HepG2 (cell line): ENCODE results near the gene FBXO5. TPM values are rescaled to one million over a fixed set of nuclear protein-coding genes. Genes with fewer than 3 reads are reported as not detected.
A peak's percentile ranks its signal among the peaks of the same experiment; 100 is the strongest.

Experiments
- KMT2B ChIP-seq: IDR thresholded peaks from 2 replicates; pipeline ENCODE4 v1.6.1; 2016; ENCODE audit warnings: missing genetic modification reagents, missing compliant biosample characterization
- PHF8 ChIP-seq: sonication (generic); formaldehyde crosslinking; IDR thresholded peaks from 2 replicates; pipeline ENCODE4 v1.5.0; 2020; ENCODE audit warnings: missing genetic modification reagents
- RCOR2 ChIP-seq: IDR thresholded peaks from 2 replicates; pipeline ENCODE4 v1.6.1; 2016; ENCODE audit warnings: missing biosample characterization, missing genetic modification reagents
- TGIF2 ChIP-seq: IDR thresholded peaks from 2 replicates; pipeline ENCODE4 v1.6.1; 2016; ENCODE audit warnings: control low read depth, missing compliant biosample characterization
- TP53 ChIP-seq: sonication (generic); formaldehyde crosslinking; conservative IDR thresholded peaks from 2 replicates; pipeline ENCODE4 v1.4.0; 2020; ENCODE audit warnings: missing genetic modification reagents
- ZNF17 ChIP-seq: sonication (generic); formaldehyde crosslinking; IDR thresholded peaks from 2 replicates; pipeline ENCODE4 v1.5.0; 2020; ENCODE audit warnings: mild to moderate bottlenecking, missing genetic modification reagents
- ZNF333 ChIP-seq: sonication (generic); formaldehyde crosslinking; IDR thresholded peaks from 2 replicates; pipeline ENCODE4 v1.4.0; 2020; ENCODE audit warnings: mild to moderate bottlenecking, missing genetic modification reagents, borderline replicate concordance
- ZNF430 ChIP-seq: sonication (generic); formaldehyde crosslinking; IDR thresholded peaks from 2 replicates; pipeline ENCODE4 v1.9.0; 2021; ENCODE audit warnings: mild to moderate bottlenecking, missing genetic modification reagents
- ZNF616 ChIP-seq: sonication (generic); formaldehyde crosslinking; IDR thresholded peaks from 2 replicates; pipeline ENCODE4 v1.5.0; 2020; ENCODE audit warnings: low read depth, mild to moderate bottlenecking, missing genetic modification reagents
- ZNF674 ChIP-seq: sonication (generic); formaldehyde crosslinking; IDR thresholded peaks from 2 replicates; pipeline ENCODE4 v1.5.0; 2020; ENCODE audit warnings: low read depth, mild to moderate bottlenecking, missing genetic modification reagents
- ZNF781 ChIP-seq: sonication (generic); formaldehyde crosslinking; IDR thresholded peaks from 2 replicates; pipeline ENCODE4 v1.5.1; 2020; ENCODE audit warnings: borderline replicate concordance, mild to moderate bottlenecking, missing genetic modification reagents; ENCODE audit errors: not compliant biosample characterization
- polyA plus RNA-seq, 8 experiments: library from polyadenylated mRNA; depleted of rRNA in 3 of 8; stranded (reverse) in 7 of 8; unstranded in 1 of 8; fragments of >200 nt; fragmentation: Illumina TruSeq in 4 of 8; extraction: Trizol in 4 of 8; gene quantifications; 2 replicates each; pipeline versions ENCODE4 v1.2.1 to v1.2.3, GENCODE V29; 2011 to 2016; ENCODE audit warnings: low read depth in 4 of 8, missing spikeins in 1 of 8, mixed read lengths in 1 of 8; ENCODE audit not compliant: insufficient read depth in 1 of 8
- total RNA-seq, 5 experiments: library from RNA; depleted of rRNA; stranded (reverse); fragments of >200 nt; fragmentation: Illumina TruSeq; extraction: Trizol; gene quantifications; 2 replicates each; pipeline ENCODE4 v1.2.3, GENCODE V29; 2016; ENCODE audit warnings: low read depth in 1 of 5
- TF ChIP-seq, protein P1 (sequence below): sonication (generic); formaldehyde crosslinking; IDR thresholded peaks from 2 replicates; pipeline ENCODE4 v1.4.0; 2020; ENCODE audit warnings: missing genetic modification reagents
- TF ChIP-seq, protein P2 (sequence below): IDR thresholded peaks from 2 replicates; pipeline ENCODE4 v1.6.1; 2018; ENCODE audit warnings: missing genetic modification reagents
- TF ChIP-seq, protein P3 (sequence below): sonication (generic); formaldehyde crosslinking; IDR thresholded peaks from 2 replicates; pipeline ENCODE4 v1.4.0; 2020; ENCODE audit warnings: missing genetic modification reagents
- TF ChIP-seq, protein P4 (sequence below): sonication (generic); formaldehyde crosslinking; IDR thresholded peaks from 2 replicates; pipeline ENCODE4 v1.4.0; 2020; ENCODE audit warnings: missing genetic modification reagents, borderline replicate concordance
- TF ChIP-seq, protein P5 (sequence below): sonication (generic); formaldehyde crosslinking; IDR thresholded peaks from 2 replicates; pipeline ENCODE4 v1.4.0; 2020; ENCODE audit warnings: mild to moderate bottlenecking, missing genetic modification reagents

FBXO5 gene
- total and polyA plus RNA-seq, 2 of the 13 experiments (the other 11 are each of a cell fraction or from before 2014, with no cell fraction given), result 15.8 to 41.5 TPM

DNA sequence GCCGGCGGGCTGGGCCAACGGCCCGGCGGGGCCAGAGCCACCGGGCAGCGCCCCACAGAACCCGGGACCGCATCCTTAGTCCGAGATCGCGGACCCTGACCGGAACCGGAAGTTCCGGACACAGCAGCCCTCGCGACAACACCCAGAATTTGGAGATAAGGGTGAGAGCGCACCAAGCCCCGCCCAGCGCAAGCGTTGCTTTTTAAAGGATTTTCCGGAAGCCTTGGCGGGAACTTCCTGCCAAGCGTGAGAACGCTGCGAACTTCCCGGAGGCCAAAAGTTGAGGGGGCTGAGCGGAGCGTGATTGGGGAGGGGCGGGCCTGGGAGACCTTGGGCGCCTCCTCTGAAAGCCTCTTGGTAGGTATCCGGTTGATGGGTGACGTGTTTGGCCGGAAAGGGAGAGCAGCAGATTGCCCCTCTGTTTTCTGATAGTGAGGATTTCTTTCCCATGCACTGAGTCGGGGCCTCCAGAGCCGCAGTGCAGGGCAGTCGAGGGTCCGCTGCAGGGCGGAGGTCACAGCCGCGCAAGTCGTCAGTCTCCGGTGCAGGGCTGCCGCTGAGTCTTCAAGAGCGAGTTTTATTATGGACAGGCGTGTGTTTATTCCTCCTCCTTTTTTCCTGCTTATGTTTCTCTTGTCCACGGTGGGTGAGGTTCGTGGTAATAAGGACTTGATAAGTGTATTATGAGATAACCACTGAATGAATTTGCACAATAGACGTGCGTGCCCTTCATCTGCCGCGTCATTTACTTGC, 19.9 kb upstream of the FBXO5 start, which contains the start of gene MTRF1L (continued):
- TF ChIP-seq, protein P1, sequence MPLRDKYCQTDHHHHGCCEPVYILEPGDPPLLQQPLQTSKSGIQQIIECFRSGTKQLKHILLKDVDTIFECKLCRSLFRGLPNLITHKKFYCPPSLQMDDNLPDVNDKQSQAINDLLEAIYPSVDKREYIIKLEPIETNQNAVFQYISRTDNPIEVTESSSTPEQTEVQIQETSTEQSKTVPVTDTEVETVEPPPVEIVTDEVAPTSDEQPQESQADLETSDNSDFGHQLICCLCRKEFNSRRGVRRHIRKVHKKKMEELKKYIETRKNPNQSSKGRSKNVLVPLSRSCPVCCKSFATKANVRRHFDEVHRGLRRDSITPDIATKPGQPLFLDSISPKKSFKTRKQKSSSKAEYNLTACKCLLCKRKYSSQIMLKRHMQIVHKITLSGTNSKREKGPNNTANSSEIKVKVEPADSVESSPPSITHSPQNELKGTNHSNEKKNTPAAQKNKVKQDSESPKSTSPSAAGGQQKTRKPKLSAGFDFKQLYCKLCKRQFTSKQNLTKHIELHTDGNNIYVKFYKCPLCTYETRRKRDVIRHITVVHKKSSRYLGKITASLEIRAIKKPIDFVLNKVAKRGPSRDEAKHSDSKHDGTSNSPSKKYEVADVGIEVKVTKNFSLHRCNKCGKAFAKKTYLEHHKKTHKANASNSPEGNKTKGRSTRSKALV (CRISPR knock-in tag), result 0 out of 2 replicates have a peak, but pooled peaks have one; percentile 35
- peak; percentile 13 for TF ChIP-seq ZNF781
- TF ChIP-seq, protein P2, sequence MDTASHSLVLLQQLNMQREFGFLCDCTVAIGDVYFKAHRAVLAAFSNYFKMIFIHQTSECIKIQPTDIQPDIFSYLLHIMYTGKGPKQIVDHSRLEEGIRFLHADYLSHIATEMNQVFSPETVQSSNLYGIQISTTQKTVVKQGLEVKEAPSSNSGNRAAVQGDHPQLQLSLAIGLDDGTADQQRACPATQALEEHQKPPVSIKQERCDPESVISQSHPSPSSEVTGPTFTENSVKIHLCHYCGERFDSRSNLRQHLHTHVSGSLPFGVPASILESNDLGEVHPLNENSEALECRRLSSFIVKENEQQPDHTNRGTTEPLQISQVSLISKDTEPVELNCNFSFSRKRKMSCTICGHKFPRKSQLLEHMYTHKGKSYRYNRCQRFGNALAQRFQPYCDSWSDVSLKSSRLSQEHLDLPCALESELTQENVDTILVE (CRISPR knock-in tag), result peak; percentile 81
- TF ChIP-seq, protein P3, sequence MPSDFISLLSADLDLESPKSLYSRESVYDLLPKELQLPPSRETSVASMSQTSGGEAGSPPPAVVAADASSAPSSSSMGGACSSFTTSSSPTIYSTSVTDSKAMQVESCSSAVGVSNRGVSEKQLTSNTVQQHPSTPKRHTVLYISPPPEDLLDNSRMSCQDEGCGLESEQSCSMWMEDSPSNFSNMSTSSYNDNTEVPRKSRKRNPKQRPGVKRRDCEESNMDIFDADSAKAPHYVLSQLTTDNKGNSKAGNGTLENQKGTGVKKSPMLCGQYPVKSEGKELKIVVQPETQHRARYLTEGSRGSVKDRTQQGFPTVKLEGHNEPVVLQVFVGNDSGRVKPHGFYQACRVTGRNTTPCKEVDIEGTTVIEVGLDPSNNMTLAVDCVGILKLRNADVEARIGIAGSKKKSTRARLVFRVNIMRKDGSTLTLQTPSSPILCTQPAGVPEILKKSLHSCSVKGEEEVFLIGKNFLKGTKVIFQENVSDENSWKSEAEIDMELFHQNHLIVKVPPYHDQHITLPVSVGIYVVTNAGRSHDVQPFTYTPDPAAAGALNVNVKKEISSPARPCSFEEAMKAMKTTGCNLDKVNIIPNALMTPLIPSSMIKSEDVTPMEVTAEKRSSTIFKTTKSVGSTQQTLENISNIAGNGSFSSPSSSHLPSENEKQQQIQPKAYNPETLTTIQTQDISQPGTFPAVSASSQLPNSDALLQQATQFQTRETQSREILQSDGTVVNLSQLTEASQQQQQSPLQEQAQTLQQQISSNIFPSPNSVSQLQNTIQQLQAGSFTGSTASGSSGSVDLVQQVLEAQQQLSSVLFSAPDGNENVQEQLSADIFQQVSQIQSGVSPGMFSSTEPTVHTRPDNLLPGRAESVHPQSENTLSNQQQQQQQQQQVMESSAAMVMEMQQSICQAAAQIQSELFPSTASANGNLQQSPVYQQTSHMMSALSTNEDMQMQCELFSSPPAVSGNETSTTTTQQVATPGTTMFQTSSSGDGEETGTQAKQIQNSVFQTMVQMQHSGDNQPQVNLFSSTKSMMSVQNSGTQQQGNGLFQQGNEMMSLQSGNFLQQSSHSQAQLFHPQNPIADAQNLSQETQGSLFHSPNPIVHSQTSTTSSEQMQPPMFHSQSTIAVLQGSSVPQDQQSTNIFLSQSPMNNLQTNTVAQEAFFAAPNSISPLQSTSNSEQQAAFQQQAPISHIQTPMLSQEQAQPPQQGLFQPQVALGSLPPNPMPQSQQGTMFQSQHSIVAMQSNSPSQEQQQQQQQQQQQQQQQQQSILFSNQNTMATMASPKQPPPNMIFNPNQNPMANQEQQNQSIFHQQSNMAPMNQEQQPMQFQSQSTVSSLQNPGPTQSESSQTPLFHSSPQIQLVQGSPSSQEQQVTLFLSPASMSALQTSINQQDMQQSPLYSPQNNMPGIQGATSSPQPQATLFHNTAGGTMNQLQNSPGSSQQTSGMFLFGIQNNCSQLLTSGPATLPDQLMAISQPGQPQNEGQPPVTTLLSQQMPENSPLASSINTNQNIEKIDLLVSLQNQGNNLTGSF (CRISPR knock-in tag), result peak; percentile 27; the same call in 1 of the 2 replicates
- TF ChIP-seq TGIF2 (CRISPR knock-in tag), result no peak; the same call in 1 of the 2 replicates
- TF ChIP-seq PHF8 (CRISPR knock-in tag), result peak; percentile 80
- TF ChIP-seq RCOR2 (CRISPR knock-in tag), result no peak
- TF ChIP-seq, protein P4, sequence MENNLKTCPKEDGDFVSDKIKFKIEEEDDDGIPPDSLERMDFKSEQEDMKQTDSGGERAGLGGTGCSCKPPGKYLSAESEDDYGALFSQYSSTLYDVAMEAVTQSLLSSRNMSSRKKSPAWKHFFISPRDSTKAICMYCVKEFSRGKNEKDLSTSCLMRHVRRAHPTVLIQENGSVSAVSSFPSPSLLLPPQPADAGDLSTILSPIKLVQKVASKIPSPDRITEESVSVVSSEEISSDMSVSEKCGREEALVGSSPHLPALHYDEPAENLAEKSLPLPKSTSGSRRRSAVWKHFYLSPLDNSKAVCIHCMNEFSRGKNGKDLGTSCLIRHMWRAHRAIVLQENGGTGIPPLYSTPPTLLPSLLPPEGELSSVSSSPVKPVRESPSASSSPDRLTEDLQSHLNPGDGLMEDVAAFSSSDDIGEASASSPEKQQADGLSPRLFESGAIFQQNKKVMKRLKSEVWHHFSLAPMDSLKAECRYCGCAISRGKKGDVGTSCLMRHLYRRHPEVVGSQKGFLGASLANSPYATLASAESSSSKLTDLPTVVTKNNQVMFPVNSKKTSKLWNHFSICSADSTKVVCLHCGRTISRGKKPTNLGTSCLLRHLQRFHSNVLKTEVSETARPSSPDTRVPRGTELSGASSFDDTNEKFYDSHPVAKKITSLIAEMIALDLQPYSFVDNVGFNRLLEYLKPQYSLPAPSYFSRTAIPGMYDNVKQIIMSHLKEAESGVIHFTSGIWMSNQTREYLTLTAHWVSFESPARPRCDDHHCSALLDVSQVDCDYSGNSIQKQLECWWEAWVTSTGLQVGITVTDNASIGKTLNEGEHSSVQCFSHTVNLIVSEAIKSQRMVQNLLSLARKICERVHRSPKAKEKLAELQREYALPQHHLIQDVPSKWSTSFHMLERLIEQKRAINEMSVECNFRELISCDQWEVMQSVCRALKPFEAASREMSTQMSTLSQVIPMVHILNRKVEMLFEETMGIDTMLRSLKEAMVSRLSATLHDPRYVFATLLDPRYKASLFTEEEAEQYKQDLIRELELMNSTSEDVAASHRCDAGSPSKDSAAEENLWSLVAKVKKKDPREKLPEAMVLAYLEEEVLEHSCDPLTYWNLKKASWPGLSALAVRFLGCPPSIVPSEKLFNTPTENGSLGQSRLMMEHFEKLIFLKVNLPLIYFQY, result peak; percentile 94
- peak; percentile 84 for TF ChIP-seq KMT2B (CRISPR knock-in tag)
- peak; percentile 68; the same call in 1 of the 2 replicates for TF ChIP-seq TP53 (CRISPR knock-in tag)
- peak; percentile 59; the same call in 1 of the 2 replicates for TF ChIP-seq ZNF430 (CRISPR knock-in tag)
- TF ChIP-seq ZNF17 (CRISPR knock-in tag), result no peak
- TF ChIP-seq ZNF333 (CRISPR knock-in tag), result 0 out of 2 replicates have a peak, but pooled peaks have one; percentile 24
- TF ChIP-seq, protein P5, sequence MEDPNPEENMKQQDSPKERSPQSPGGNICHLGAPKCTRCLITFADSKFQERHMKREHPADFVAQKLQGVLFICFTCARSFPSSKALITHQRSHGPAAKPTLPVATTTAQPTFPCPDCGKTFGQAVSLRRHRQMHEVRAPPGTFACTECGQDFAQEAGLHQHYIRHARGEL, result no peak
- no peak for TF ChIP-seq ZNF674 (CRISPR knock-in tag)
- no peak for TF ChIP-seq ZNF616 (CRISPR knock-in tag)
